Activated CD4-positive, alpha-beta T cell treated with anti-CD3 and anti-CD28 coated beads, Interleukin-2, amount 10 ng/mL, durations not matched to agents 24 days and 14 days (primary cell): ENCODE results near the gene SLC6A19. TPM values are rescaled to one million over a fixed set of nuclear protein-coding genes. Genes with fewer than 3 reads are reported as not detected.

ENCODE experiments used
- DNase-seq: peaks from one replicate; pipeline ENCODE4 v3.0.0; 2022
- H3K27ac Mint-ChIP-seq: one replicate; pipeline ENCODE4 v1.8.0; 2022; ENCODE audit warnings: mild to moderate bottlenecking, mixed read lengths
- H3K27me3 Mint-ChIP-seq: one replicate; pipeline ENCODE4 v1.8.0; 2022; ENCODE audit warnings: mixed read lengths
- H3K36me3 Mint-ChIP-seq: one replicate; pipeline ENCODE4 v1.8.0; 2022; ENCODE audit warnings: low read depth, mild to moderate bottlenecking, mixed read lengths
- H3K4me1 Mint-ChIP-seq: one replicate; pipeline ENCODE4 v1.8.0; 2021; ENCODE audit warnings: mixed read lengths
- H3K4me3 Mint-ChIP-seq: one replicate; pipeline ENCODE4 v1.8.0; 2022; ENCODE audit warnings: mild to moderate bottlenecking, moderate library complexity, mixed read lengths
- H3K9me3 Mint-ChIP-seq: one replicate; pipeline ENCODE4 v1.8.0; 2021; ENCODE audit warnings: mixed read lengths
- intact Hi-C: fragments of 100-400 bp; cut with micrococcal nuclease; formaldehyde crosslinking; loops from one replicate; pipeline ENCODE4 v1.15.1; 2023
- total RNA-seq: library from RNA; stranded (reverse); gene quantifications from 2 replicates; pipeline ENCODE4 v1.2.3, GENCODE V29; 2022

The SLC6A19 gene
- total RNA-seq, 1 donor from 2014 or later = not detected

GRCh38 chr5:1209896-1210776, 8.7 kb downstream of the SLC6A19 start:
- no peak for DNase-seq
- Mint-ChIP-seq H3K4me1 (no peaks in the 10 kb centered on the region), H3K36me3 (no peaks in the 10 kb centered on the region), H3K27ac (no peak overlapping the region), H3K9me3 (no peaks in the 10 kb centered on the region), H3K27me3 (no peaks in the 10 kb centered on the region), H3K4me3 (no peak overlapping the region)
- intact Hi-C loops = no loop called here

GRCh38 chr5:1210832-1211251, 9.4 kb downstream of the SLC6A19 start:
- Mint-ChIP-seq H3K27ac (no peak overlapping the region), H3K4me1 (no peaks in the 10 kb centered on the region), H3K4me3 (no peak overlapping the region), H3K36me3 (no peaks in the 10 kb centered on the region), H3K27me3 (no peaks in the 10 kb centered on the region), H3K9me3 (no peaks in the 10 kb centered on the region)
- intact Hi-C loops = no loop called here
- no peak for DNase-seq

- intact Hi-C loops = no loop called here
- no peaks in the 10 kb centered on the region for H3K27me3 Mint-ChIP-seq
- no peaks in the 10 kb centered on the region for H3K9me3 Mint-ChIP-seq
- no peak for DNase-seq
- no peaks in the 10 kb centered on the region for H3K36me3 Mint-ChIP-seq
- no peaks in the 10 kb centered on the region for H3K4me1 Mint-ChIP-seq
- no peak overlapping the region for H3K27ac Mint-ChIP-seq
- no peak overlapping the region for H3K4me3 Mint-ChIP-seq
These were observed 10.3 kb downstream of the SLC6A19 start for GRCh38 chr5:1211701-1212100.

- intact Hi-C loops = no loop called here
- H3K9me3 Mint-ChIP-seq = no peaks in the 10 kb centered on the region
- H3K36me3 Mint-ChIP-seq = no peaks in the 10 kb centered on the region
- H3K27me3 Mint-ChIP-seq = no peaks in the 10 kb centered on the region
- H3K27ac Mint-ChIP-seq = no peak overlapping the region
- H3K4me3 Mint-ChIP-seq = no peak overlapping the region
- no peak for DNase-seq
- no peaks in the 10 kb centered on the region for H3K4me1 Mint-ChIP-seq
These were observed 10.9 kb downstream of the SLC6A19 start for GRCh38 chr5:1212271-1212670.

- DNase-seq = no peak
- Mint-ChIP-seq H3K4me3 (no peak overlapping the region), H3K27ac (no peak overlapping the region), H3K4me1 (no peaks in the 10 kb centered on the region), H3K9me3 (no peaks in the 10 kb centered on the region), H3K27me3 (no peaks in the 10 kb centered on the region), H3K36me3 (no peaks in the 10 kb centered on the region)
- intact Hi-C loops = no loop called here
These were observed 11.5 kb downstream of the SLC6A19 start for GRCh38 chr5:1212881-1213280.

GRCh38 chr5:1213508-1214162, 12.2 kb downstream of the SLC6A19 start:
- Mint-ChIP-seq H3K4me1 (no peaks in the 10 kb centered on the region), H3K9me3 (no peaks in the 10 kb centered on the region), H3K36me3 (no peaks in the 10 kb centered on the region), H3K27me3 (no peaks in the 10 kb centered on the region), H3K27ac (no peak overlapping the region), H3K4me3 (no peak overlapping the region)
- DNase-seq = no peak
- intact Hi-C loops = no loop called here

- H3K9me3 Mint-ChIP-seq = no peaks in the 10 kb centered on the region
- intact Hi-C loops = no loop called here
- H3K27ac Mint-ChIP-seq = no peak overlapping the region
- DNase-seq = no peak
- no peaks in the 10 kb centered on the region for H3K4me1 Mint-ChIP-seq
- H3K4me3 Mint-ChIP-seq = no peak overlapping the region
- H3K36me3 Mint-ChIP-seq = no peaks in the 10 kb centered on the region
- no peaks in the 10 kb centered on the region for H3K27me3 Mint-ChIP-seq
These were observed 13.0 kb downstream of the SLC6A19 start for GRCh38 chr5:1214163-1214935.

- H3K27ac Mint-ChIP-seq = no peak overlapping the region
- no peaks in the 10 kb centered on the region for H3K36me3 Mint-ChIP-seq
- DNase-seq = no peak
- H3K4me1 Mint-ChIP-seq = no peaks in the 10 kb centered on the region
- intact Hi-C loops = no loop called here
- H3K27me3 Mint-ChIP-seq = no peaks in the 10 kb centered on the region
- H3K9me3 Mint-ChIP-seq = no peaks in the 10 kb centered on the region
- H3K4me3 Mint-ChIP-seq = no peak overlapping the region
These were observed 13.5 kb downstream of the SLC6A19 start for GRCh38 chr5:1214936-1215220.

- Mint-ChIP-seq H3K4me3 (no peak overlapping the region), H3K36me3 (no peaks in the 10 kb centered on the region), H3K4me1 (no peaks in the 10 kb centered on the region), H3K27me3 (no peaks in the 10 kb centered on the region), H3K27ac (no peak overlapping the region), H3K9me3 (no peaks in the 10 kb centered on the region)
- intact Hi-C loops = no loop called here
- DNase-seq = no peak
These were observed 14.1 kb downstream of the SLC6A19 start for GRCh38 chr5:1215320-1216096.

GRCh38 chr5:1216211-1216917, 15.0 kb downstream of the SLC6A19 start:
- intact Hi-C loops = no loop called here
- no peak overlapping the region for H3K4me3 Mint-ChIP-seq
- no peaks in the 10 kb centered on the region for H3K36me3 Mint-ChIP-seq
- no peaks in the 10 kb centered on the region for H3K9me3 Mint-ChIP-seq
- H3K27ac Mint-ChIP-seq = no peak overlapping the region
- no peak for DNase-seq
- no peaks in the 10 kb centered on the region for H3K4me1 Mint-ChIP-seq
- no peaks in the 10 kb centered on the region for H3K27me3 Mint-ChIP-seq

- no peak for DNase-seq
- H3K36me3 Mint-ChIP-seq = no peaks in the 10 kb centered on the region
- no peak overlapping the region for H3K27ac Mint-ChIP-seq
- no peak overlapping the region for H3K4me3 Mint-ChIP-seq
- H3K4me1 Mint-ChIP-seq = no peaks in the 10 kb centered on the region
- no peaks in the 10 kb centered on the region for H3K9me3 Mint-ChIP-seq
- H3K27me3 Mint-ChIP-seq = no peaks in the 10 kb centered on the region
- intact Hi-C loops = no loop called here
These were observed 15.5 kb downstream of the SLC6A19 start for GRCh38 chr5:1216918-1217295.

GRCh38 chr5:1217596-1218206, 16.3 kb downstream of the SLC6A19 start:
- Mint-ChIP-seq H3K27me3 (no peaks in the 10 kb centered on the region), H3K27ac (no peak overlapping the region), H3K9me3 (no peaks in the 10 kb centered on the region), H3K4me1 (no peaks in the 10 kb centered on the region), H3K36me3 (no peaks in the 10 kb centered on the region), H3K4me3 (no peak overlapping the region)
- intact Hi-C loops = no loop called here
- no peak for DNase-seq
